ENCODE data around the gene BAIAP2L2. TPM values are rescaled to one million over a fixed set of nuclear protein-coding genes. Genes with fewer than 3 reads are reported as not detected.
"Not testable (repeated sequence)": the region's sequence is repeated elsewhere in the genome, so short reads cannot be mapped to it uniquely, and the experiment has no call there.

Gene BAIAP2L2
- total and polyA plus RNA-seq, 7 donors: 0.23 to 5.1 (median 0.55) TPM; not detected in 1

DNA sequence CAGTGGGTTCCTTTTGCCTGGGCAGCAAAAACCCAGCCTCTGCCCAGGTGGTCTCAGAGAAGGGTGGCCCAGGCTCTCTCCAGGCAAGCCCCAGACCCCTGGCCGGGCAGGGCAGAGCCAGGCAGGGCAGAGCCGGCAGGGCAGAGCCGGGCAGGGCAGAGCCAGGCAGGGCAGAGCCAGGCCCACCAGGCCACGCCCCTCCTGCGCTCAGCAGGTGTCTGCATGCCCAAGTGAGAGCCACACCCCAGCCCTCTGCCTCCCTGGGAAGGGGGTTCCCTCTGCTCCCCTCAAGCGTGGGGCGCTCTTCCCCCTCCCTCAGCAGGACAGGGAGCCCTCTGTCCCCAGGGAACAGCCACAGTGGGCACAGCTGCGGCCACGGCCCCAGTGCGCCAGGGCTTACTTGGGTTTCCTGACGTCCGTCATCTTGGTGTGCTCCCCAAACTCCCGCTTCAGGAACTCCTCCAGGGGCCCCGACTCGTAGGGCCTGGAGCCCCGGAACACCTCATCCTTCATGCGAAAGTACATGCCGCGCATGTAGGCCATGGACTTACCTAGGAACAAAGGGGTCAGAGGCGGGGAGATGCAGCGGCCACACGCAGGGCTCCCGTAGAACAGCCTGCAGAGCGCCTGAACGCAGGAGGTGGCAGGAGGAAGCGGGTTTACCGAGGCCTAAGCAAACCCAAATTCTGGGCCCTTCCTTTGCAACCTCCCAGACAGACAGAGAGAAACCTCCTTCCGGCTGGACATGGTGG is 10.1 kb upstream of the BAIAP2L2 start:
- DNase-seq: no peak
- Histone ChIP-seq H3K27ac (no peak overlapping the region), H3K4me1 (peaks cover 2% of the 10 kb centered on the region), H3K36me3 (ENCODE audit: insufficient read depth in 1 of 2, low read depth in 1 of 2) (peaks cover 0 to 8% of the 10 kb centered on the region in 2 donors), H3K9me3 (no peaks in the 10 kb centered on the region), H3K27me3 (ENCODE audit: insufficient read depth in 3 of 3, low read length in 2 of 3) (no peaks in the 10 kb centered on the region), H3K4me3 (no peak overlapping the region)
- intact Hi-C loops (cut with DNase I): no loop called here
- ATAC-seq: no peak
- TF ChIP-seq, protein P1, sequence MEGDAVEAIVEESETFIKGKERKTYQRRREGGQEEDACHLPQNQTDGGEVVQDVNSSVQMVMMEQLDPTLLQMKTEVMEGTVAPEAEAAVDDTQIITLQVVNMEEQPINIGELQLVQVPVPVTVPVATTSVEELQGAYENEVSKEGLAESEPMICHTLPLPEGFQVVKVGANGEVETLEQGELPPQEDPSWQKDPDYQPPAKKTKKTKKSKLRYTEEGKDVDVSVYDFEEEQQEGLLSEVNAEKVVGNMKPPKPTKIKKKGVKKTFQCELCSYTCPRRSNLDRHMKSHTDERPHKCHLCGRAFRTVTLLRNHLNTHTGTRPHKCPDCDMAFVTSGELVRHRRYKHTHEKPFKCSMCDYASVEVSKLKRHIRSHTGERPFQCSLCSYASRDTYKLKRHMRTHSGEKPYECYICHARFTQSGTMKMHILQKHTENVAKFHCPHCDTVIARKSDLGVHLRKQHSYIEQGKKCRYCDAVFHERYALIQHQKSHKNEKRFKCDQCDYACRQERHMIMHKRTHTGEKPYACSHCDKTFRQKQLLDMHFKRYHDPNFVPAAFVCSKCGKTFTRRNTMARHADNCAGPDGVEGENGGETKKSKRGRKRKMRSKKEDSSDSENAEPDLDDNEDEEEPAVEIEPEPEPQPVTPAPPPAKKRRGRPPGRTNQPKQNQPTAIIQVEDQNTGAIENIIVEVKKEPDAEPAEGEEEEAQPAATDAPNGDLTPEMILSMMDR (IDR thresholded peaks at IDR 0.05): no peak
- 88 to 94% (median 93%) methylated on average over 24 to 28 of the region's 28 CpGs for WGBS, 3 donors

DNA sequence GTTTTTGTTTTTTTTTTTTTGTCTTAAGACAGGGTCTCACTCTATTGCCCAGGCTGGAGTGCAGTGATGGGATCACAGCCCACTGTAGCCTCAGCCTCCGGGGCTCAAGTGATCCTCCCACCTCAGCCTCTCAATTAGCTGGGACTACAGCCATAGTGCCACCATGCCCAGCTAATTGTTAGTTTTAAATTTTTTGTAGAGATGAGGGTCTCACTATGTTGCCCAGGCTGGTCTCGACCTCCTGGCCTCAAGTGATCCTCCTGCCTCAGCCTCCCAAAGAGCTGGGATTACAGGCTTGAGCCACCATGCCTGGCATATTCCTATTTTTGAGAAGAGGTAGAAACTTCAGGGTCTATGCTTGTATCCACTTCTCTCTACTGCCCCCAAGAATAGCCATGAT is 8.3 kb upstream of the BAIAP2L2 start:
- not testable (repeated sequence) for ATAC-seq; H3K4me3 ChIP-seq; H3K9me3 ChIP-seq; H3K36me3 ChIP-seq (ENCODE audit: insufficient read depth in 1 of 2, low read depth in 1 of 2); DNase-seq; H3K4me1 ChIP-seq; H3K27ac ChIP-seq; H3K27me3 ChIP-seq (ENCODE audit: insufficient read depth in 3 of 3, low read length in 2 of 3)
- intact Hi-C loops (cut with DNase I): loop anchor here (10.0 kb wide), 1 partner anchor 86 kb away; the partner anchor contains the start of gene MAFF (in 2 of the 2)
- 95 to 100% (median 97%) methylated on average over 2 of the region's 2 CpGs for WGBS, 3 donors

DNA sequence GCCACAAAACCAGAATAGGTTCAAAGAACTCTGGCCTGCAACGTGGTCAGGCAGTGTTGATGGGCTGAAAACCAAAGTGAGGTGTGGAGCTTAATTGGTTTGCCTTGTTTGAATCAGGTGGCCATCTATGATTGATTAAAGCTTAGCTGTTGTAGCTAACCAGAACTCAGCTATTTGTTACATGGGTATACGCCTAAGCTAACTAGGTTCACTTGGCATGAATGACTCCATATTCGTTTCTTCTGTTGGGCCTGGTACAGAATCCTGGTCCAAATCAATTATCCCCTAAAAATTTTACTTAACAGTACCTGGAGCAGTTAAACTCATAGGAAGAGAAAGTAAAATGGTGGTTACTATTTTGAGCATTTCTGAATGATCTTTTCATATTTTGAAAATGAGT is 7.7 kb upstream of the BAIAP2L2 start:
- no peak overlapping the region for H3K27ac ChIP-seq
- no peaks in the 10 kb centered on the region for H3K4me1 ChIP-seq
- 85 to 94% (median 87%) methylated on average over 3 of the region's 3 CpGs for whole genome bisulfite sequencing, 3 donors
- H3K36me3 ChIP-seq (ENCODE audit: insufficient read depth in 1 of 2, low read depth in 1 of 2): peaks cover 0 to 3% of the 10 kb centered on the region in 2 donors
- ATAC-seq: no peak
- no peaks in the 10 kb centered on the region for H3K9me3 ChIP-seq
- intact Hi-C loops (cut with DNase I): loop anchor here (10.0 kb wide), 1 partner anchor 87 kb away; the partner anchor contains the start of gene MAFF (in 2 of the 2)
- H3K4me3 ChIP-seq: no peak overlapping the region
- H3K27me3 ChIP-seq (ENCODE audit: insufficient read depth in 3 of 3, low read length in 2 of 3): no peaks in the 10 kb centered on the region
- TF ChIP-seq, protein P1 (IDR thresholded peaks at IDR 0.05): no peak
- DNase-seq: no peak

DNA sequence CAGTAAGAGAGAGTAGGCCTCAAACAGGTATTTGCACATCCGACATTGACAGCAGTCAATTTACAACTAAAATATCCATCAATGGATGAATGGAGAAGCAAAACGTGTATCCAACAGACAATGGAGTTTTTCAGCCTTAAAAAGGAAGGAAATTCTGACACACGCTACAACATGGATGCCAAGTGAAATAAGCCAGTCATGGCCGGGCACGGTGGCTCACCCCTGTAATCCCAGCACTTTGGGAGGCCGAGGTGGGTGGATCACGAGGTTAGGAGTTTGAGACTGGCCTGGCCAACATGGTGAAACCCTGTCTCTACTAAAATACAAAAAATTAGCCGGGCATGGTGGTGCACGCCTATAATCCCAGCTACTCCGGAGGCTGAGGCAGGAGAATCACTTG is 7.1 kb upstream of the BAIAP2L2 start:
- H3K27ac ChIP-seq; H3K27me3 ChIP-seq (ENCODE audit: insufficient read depth in 3 of 3, low read length in 2 of 3); H3K36me3 ChIP-seq (ENCODE audit: insufficient read depth in 1 of 2, low read depth in 1 of 2); H3K4me1 ChIP-seq; H3K9me3 ChIP-seq; H3K4me3 ChIP-seq; DNase-seq; ATAC-seq: not testable (repeated sequence)
- intact Hi-C loops (cut with DNase I): loop anchor here (10.0 kb wide), 1 partner anchor 87 kb away; the partner anchor contains the start of gene MAFF (in 2 of the 2)
- WGBS, 3 donors: 89 to 93% (median 91%) methylated on average over 10 of the region's 10 CpGs

DNA sequence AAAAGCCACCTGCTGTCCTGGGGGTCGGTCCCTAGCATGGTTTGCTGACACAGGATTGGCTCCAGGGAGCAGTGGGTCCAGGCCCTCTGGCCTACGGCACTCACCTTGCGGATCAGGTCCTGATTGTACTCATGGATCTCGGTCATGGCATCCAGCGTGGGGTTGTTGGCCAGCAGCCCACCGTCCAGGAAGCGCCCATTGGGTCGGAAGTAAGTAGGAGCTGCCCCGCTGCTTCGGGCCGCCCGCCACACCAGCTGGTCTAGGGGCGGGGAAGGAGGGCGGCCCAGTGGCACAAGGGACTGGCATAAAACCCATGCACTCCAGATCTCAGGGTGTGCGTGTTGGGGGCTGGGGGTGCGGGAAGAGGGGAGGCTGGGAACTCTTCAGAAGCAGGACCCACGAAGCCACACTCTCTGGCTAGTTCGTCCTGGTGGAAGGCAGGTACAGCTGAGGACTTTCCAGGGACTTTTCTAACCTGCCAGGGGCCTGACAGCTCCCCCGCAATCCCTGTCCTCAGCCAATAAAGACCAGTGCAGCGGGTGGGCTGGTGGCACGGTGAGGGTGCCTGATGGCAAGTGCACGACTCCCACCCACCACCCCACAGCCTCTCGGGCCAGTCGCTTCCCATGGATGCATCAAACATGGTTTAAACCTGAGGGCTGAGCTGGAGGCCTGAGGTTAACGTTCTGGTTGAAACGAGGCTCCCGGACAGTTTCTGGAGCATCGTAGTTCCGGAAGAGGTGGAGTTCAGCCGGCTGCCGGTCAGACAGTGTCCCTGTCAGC is 5.1 kb upstream of the BAIAP2L2 start:
- H3K4me1 ChIP-seq: no peaks in the 10 kb centered on the region
- no peak for ATAC-seq
- intact Hi-C loops (cut with DNase I): loop anchor here (2.0 to 10.0 kb wide), 2 partner anchors 89 to 237 kb away; partner anchors contain the start of gene MAFF (in 2 of the 2)
- WGBS, 3 donors: 94 to 96% (median 94%) methylated on average over 31 of the region's 31 CpGs
- no peaks in the 10 kb centered on the region for H3K9me3 ChIP-seq
- H3K36me3 ChIP-seq (ENCODE audit: insufficient read depth in 1 of 2, low read depth in 1 of 2): peaks cover 0 to 3% of the 10 kb centered on the region in 2 donors
- DNase-seq: no peak
- no peaks in the 10 kb centered on the region for H3K27me3 ChIP-seq (ENCODE audit: insufficient read depth in 3 of 3, low read length in 2 of 3)
- no peak overlapping the region for H3K4me3 ChIP-seq
- H3K27ac ChIP-seq: no peak overlapping the region
- TF ChIP-seq, protein P1 (IDR thresholded peaks at IDR 0.05): no peak
